ENCODE data around the gene CDH4.

GRCh38 chr20:61366914-61367313 is 114.9 kb downstream of the CDH4 start:
- TF ChIP-seq NFIC (IDR thresholded peaks at IDR 0.05), result no peak
- no peak for TF ChIP-seq YY1 (IDR thresholded peaks at IDR 0.05; ENCODE audit: low read depth)
- TF ChIP-seq TCF12 (IDR thresholded peaks at IDR 0.05; ENCODE audit: low read depth), result no peak

All from Ishikawa (cell line).